Fibroblast of upper back skin (primary cell): ENCODE results near the gene PTX3.
A peak's percentile ranks its signal among the peaks of the same experiment; 100 is the strongest.

Experiments used
- DNase-seq: peaks from one replicate; pipeline ENCODE4 v3.0.0-alpha.2; 2013

PTX3 gene

DNA sequence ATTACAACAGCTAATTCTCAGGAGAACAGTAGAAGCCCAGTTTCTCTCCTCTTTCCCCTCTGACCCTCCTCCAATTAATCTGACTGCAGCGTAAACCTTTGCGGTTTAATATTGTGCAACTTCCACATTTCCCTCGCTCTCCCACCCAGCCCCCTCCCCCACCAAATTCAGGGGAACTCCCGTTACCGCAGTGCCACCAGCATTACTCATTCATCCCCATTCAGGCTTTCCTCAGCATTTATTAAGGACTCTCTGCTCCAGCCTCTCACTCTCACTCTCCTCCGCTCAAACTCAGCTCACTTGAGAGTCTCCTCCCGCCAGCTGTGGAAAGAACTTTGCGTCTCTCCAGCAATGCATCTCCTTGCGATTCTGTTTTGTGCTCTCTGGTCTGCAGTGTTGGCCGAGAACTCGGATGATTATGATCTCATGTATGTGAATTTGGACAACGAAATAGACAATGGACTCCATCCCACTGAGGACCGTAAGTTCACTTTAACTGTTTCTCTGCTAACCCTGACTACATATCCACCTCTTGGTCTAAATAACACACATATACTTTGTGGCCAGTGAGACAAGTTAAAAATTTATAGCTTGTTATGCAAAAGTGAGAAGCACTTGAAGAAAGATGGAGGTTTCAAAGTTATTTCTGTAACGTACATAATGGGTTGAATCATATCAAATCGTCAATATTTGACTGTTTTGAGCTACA, at the start of gene PTX3:
Gene PTX3, plus strand, starts transcription at position 268 of the 709 bp plus-strand sequence. Its CDS starts 84 bp downstream, at position 352.
- DNase-seq = peak; percentile 96

DNA sequence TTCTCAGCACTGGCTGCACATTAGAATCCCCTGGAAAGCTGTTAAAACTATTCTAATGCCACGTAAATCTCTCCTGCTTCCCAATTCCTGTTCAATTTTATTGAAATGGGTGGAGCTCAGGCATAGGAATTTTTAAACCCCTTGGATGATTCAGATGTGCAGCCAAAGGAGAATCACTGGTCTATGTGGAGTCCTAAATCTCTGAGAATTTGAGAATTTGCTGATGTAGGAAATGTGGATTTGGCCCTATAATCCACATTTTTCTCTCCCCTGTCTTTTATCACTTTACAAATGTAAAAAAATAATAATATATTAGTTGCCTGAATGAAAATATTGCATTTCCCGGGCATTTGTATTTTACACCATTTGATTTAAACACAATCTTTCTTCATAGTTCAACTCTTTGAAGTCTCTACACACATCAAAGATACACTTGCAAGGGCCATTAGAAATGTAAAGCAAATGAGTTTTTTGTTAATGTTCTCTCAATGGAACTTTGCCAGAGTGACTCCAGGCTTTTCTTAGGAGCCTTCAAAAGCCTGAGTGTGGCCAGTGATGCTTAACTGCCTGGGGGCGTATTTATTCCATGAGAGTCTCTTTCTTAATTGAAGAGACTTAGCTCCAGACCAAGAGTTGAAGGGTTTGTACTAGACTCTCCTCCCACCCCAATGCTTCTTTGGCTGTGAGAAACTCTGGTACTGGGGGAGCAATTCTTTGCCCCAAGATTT, 48.8 kb upstream of the PTX3 start:
- peak; percentile 44 for DNase-seq

GRCh38 chr3:157388976-157389375, 47.7 kb upstream of the PTX3 start:
- peak; percentile 75 for DNase-seq

DNA sequence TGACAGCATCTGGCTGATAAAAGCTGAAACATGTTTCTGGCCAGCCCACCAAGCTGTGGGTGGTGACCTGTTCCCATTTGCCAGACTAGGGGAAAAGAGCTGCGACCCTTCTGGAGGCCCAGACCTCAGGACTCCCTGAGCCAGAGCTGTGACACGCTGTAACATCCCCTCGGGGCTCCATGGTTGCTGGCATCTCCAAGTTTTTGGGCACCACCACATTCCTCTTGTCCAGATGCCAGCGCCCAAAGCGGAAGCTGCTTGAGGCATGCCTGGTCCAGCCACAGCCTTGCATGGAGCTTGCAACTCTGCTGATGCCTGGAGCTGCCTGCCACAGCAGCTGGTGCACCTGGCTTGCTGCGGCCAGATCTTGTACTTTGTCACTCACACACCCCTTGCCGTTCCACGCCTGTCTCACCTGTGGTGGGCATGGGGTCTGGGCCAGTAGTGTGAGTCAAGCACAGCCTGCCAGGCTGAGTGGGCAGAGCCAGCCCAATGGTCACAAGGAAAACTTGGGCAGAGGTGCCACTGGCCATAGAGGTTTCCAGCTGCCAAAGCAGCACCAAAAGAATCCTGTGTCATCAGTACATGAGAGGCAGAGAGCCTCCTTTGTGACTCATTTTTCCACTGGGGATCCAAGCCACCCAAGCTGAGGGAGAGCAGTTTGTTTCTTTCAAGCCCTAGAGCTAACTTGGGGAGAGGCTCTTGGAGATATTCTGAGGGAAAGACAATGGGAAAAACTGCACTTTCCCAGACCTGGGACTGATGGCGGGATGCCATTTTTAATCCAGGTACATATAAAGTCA, 45.7 kb upstream of the PTX3 start:
- no peak for DNase-seq

DNA sequence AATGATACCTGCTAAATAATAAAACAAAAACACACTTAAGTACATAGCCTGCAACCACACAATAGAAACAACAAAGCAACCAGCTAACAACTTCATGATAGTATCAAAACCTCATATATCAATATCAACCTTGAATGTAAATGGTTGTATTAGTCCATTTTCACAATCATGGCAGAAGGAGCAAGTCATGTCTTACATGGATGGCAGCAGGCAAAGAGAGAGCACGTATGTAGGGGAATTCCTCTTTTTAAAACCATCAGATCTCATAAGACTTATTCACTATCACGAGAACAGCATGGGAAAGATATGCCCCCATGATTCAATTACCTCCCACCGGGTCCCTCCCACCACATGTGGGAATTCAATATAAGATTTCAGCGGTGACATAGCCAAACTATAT, 44.5 kb upstream of the PTX3 start:
- DNase-seq = no peak

DNA sequence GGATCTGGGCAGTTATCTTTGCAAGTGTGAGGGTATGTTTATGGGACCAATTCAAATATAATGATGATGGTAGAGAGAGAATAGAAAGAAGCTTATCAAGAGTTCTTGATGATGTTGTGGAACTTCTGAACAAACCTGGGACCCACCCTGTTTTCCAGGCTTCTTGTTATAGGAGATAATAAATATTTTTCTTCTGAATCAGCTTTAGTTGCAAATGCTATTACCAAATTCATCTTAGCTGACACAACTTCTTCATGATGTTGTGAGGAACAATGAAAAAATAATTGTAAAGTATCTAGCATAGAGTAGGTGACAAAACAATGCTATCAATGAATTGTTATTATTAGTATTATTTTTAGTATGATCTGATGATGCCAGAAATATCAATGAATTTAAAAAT, 43.5 kb upstream of the PTX3 start:
- DNase-seq = no peak

DNA sequence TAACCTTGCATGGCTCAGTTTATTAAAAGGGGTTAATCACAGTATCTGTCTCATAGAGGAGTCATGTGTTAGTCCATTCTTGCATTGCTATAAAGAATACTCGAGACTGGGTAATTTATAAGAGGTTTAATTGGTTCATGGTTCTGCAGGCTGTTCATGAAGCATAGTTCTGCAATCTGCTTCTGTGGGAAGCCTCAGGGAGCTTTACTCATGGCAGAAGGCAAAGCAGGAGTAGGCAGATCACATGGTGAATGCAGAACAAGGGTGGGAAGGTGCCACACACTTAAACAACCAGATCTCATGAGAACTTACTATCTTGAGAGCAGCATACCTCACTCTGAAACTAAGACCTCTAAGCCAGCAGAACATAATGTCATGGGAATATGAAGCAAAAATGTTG, 42.2 kb upstream of the PTX3 start:
- no peak for DNase-seq

- no peak for DNase-seq
Observed at GRCh38 chr3:157398598-157398997, 38.1 kb upstream of the PTX3 start.

DNA sequence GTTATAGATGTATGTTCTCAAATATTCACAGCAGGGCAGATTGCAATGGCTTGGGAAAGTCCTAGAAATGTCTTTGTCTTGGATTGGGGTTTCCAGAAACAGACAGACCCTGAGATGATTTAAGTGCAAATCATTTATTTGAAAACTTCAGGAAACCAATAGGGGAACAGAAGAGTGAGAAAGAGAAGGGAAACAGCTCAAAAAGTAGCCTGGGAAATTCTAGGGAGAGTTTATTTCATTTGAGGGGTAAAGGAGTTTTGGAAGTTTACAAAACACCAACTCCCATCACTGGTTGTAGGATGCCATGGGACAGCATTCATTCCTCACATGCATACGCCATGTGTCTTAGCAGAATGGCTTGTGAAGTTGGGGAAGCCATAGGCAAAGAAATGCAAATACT, 32.3 kb upstream of the PTX3 start:
- no peak for DNase-seq

- peak; percentile 90 for DNase-seq
Observed at GRCh38 chr3:157405457-157405856, 31.2 kb upstream of the PTX3 start.

GRCh38 chr3:157406394-157406793, 30.3 kb upstream of the PTX3 start:
- no peak for DNase-seq

DNA sequence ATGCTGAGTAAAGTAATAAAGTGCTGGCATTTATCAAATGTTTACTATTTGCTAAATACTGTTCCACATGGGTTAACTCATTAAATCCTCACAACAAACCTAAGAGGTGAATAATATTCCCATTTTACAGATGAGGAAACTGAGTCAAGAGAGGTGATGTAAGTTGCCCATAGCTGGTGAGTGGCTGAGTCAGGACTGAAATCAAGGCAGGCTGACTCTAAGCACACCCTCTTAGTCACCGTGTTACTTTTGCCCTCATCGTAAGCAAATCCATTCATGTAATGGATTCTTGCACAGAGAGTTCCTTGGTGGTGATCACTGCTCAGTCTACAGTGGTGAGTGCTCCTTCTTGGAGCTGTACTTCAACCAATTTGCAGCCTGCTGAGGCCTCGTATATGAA, 28.9 kb upstream of the PTX3 start:
- DNase-seq = no peak

DNA sequence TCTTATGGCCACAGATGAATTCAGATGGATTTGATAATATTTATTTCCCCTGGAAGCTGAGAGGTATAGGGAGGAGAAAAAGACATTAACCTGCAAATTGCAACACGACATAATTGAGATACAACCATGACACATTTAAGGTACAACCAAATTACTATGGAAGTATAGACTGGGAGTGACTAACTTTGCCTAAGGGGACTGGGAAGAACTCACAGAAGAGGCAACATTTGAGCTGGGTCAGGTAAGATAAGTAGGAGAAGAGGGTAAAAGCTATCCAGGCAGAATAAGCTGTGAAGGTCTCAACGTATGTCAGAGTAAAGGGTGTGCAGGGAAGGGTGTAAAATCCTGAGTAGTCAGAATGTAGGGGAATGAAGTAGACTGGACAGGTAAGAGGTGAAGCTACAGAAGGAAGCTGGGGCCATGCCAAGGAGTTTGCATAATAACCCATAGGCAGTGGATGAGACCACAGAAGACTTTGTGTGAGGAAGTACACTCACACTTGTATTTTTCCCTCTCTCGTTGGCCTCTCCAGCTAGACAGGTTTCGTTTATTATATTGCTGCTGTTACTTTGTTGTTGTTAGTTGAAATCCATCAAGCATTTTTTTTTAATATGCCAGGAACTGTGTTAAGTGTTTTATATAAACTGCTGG, 28.0 kb upstream of the PTX3 start:
- DNase-seq = no peak

DNA sequence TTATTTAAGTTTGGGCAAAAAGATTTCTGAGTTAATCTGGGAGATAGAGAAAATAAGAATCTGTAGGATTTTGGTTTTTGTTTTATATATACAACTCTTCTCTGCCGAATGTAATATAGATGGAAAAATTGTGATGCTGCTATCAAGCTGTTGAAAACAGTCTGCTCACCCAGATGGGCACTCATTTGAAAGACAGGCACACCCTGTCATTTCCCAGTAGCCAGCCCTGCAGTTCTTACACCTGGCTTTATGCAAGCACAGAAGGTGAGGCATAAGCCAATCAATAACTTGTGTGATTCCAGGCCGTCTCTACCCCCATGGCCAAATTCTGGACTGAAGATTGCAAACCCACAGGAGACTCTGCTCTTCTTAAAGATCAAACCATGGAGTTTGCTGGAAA, 27.1 kb upstream of the PTX3 start:
- no peak for DNase-seq

DNA sequence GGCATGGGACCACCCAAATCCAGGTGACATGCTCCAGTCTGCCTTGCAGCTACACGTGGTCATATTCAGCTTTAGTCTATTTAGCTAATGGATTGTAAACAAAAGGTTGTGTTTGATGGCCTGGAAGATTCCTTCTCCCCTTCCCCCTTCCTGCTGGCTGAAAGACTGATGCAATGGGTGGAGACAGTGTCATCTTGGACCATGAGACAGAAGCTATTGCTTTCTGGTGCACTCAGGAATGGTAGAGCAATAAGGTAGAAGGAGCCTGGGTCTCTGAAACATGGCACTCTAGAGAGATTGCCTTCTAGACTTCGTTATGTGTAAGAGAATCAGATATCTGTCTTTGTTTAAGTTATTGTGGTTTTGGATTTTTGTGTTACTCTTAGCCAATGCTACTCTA, 25.7 kb upstream of the PTX3 start:
- DNase-seq = no peak

DNA sequence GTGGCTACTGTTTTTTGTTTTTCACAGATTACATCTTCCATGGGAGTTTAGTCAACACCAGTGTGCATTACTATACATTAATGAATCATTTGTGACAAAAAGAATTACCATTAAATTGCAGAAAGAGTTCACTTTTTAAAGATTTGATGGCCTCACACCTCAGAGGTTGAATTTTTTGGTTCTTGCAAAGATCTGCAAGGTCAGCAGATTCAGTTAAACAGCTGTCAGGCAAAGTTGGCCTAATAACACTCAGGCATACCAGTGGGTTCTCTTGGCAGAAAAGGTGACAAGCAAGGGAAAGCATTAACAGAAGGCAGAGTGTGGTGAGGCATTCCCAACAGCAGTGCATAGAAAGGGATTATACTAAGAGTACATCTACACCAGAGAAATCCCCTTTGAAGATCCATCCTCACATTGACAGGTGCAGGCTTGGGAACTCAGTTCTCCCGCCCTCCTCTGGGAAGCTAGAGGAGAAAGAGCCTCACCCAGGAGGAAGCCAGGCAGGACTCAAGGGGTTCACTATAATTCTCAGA, 24.3 kb upstream of the PTX3 start:
- no peak for DNase-seq

- DNase-seq = no peak
Observed at GRCh38 chr3:157414861-157415260, 21.8 kb upstream of the PTX3 start.

GRCh38 chr3:157416347-157417087, 20.1 kb upstream of the PTX3 start:
- no peak for DNase-seq

DNA sequence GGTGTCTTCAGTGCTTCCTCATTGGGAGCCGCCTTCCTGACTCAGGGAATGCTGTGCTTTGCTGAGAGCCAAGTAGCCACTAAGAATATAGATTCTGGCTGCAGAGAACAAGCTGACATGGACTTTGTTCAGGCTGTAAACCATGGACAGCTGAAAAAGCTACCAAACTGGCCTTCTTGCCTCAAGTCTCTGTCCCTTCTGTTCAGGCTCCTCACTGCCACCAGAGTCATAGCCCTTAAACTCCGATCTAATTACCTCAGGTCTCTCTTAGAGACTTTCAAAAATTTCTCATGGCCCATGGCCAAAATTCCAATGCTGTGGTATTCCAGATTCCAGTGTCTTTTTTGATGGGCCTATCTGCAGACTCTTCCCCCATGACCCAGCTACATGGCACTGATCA, 19.4 kb upstream of the PTX3 start:
- peak; percentile 62 for DNase-seq

DNA sequence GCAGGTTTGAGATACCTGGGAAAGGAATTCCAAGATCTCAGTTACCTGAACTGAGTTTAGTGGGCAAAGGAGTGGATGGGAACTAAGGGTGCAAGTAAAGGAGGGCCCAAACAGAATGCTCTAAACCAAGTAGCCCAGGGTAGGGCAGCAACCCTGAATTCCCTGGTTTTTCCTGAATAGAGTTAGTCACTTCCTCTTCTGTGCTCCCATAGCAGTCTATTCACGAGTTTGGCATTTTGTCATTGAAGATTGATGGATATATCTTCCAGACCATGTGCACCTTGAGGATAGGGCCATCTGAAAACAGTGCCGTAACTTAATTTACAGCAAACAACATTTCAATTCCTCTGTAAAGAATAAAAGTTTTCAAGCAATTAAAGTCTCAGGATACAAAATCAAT, 18.5 kb upstream of the PTX3 start:
- peak; percentile 60 for DNase-seq

- DNase-seq = no peak
Observed at GRCh38 chr3:157420606-157421130, 16.0 kb upstream of the PTX3 start.

GRCh38 chr3:157423337-157423736, 13.3 kb upstream of the PTX3 start:
- DNase-seq = peak; percentile 64
